ENCODE results near the gene NUDT5.

The NUDT5 gene

DNA sequence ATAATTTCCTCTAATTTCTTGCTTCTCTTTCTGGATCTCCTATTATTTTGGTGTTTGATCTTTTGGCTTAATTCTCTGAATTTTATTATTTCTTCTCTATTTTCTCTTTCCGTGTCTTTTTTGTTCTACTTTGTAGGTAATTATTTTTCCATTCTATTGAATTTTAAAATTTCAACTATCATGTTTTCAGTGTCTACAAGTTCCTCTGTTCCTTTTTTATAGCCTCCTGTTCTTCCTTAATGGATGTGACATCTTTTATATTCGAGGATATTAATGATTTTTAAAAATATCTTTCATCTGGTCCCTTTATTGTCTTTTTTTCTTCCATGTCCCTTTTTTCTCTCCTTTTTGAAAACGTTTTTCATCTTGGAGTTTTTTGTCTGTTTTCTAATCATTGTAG, 11.4 kb upstream of the NUDT5 start:
- TF ChIP-seq, protein P1, sequence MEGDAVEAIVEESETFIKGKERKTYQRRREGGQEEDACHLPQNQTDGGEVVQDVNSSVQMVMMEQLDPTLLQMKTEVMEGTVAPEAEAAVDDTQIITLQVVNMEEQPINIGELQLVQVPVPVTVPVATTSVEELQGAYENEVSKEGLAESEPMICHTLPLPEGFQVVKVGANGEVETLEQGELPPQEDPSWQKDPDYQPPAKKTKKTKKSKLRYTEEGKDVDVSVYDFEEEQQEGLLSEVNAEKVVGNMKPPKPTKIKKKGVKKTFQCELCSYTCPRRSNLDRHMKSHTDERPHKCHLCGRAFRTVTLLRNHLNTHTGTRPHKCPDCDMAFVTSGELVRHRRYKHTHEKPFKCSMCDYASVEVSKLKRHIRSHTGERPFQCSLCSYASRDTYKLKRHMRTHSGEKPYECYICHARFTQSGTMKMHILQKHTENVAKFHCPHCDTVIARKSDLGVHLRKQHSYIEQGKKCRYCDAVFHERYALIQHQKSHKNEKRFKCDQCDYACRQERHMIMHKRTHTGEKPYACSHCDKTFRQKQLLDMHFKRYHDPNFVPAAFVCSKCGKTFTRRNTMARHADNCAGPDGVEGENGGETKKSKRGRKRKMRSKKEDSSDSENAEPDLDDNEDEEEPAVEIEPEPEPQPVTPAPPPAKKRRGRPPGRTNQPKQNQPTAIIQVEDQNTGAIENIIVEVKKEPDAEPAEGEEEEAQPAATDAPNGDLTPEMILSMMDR (IDR thresholded peaks at IDR 0.05; ENCODE audit: insufficient read depth, low read length, missing control alignments), result no peak
- POLR2A ChIA-PET, result no interaction called here
- CTCF ChIA-PET, result interaction anchor here (1.1 to 16.7 kb wide), 2 partner anchors 7 to 11 kb away, joined by 3 to 156 read pairs; partner anchors contain the start of gene CDC123
- no peak overlapping the region for H3K4me3 ChIP-seq (ENCODE audit: low read depth, low read length)
- no peak for DNase-seq (ENCODE audit: low read depth, low spot score)

DNA sequence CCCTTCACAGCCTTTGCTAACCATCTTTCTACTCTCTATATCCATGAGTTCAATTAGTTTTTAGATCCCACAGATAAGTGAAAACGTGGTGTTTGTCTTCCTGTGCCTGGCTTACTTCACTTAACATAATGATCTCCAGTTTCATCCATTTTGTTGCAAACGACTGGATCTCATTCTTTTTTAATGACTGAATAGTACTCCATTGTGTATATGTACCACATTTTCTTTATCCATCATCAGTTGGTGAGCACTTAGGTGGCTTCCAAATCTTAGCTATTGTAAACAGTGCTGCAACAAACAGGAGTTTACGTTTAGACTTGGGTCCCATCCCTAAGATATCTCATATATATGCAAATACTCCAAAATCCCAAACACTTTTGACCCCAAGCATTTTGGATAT, 9.4 kb upstream of the NUDT5 start:
- DNase-seq (ENCODE audit: low read depth, low spot score), result no peak
- ChIA-PET POLR2A (interaction anchor here (0.7 kb wide), 1 partner anchor 126 kb away, joined by 3 read pairs; no protein-coding TSS in a partner anchor), CTCF (interaction anchor here (0.9 to 16.7 kb wide), 2 partner anchors 9 to 640 kb away, joined by 3 to 156 read pairs; no protein-coding TSS in a partner anchor)
- TF ChIP-seq, protein P1 (IDR thresholded peaks at IDR 0.05; ENCODE audit: insufficient read depth, low read length, missing control alignments), result no peak
- H3K4me3 ChIP-seq (ENCODE audit: low read depth, low read length), result no peak overlapping the region

DNA sequence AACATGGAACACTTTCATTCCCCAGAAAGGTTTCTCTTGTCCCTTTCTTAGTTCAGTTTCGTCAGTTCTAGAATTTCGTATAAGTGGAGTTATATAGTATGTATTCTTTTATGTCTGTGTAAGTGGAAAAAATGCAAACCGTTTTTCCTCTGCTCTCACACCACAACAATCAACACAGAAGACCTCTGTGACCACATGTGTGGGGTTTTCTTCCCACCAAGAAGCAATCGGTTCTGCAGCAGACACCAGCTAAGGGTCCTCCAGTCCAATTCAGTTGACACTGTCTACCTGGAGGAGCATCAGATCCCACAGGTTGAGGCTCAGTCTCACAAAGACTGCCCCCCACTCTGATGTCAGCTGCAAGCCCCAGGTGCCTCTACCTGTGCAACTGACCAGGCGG, 6.5 kb upstream of the NUDT5 start:
- DNase-seq (ENCODE audit: low read depth, low spot score), result no peak
- ChIA-PET CTCF (interaction anchor here (1.3 to 16.7 kb wide), 3 partner anchors 12 to 898 kb away, joined by 3 to 156 read pairs (median 3); partner anchors contain the start of gene OPTN), POLR2A (no interaction called here)
- TF ChIP-seq, protein P1 (IDR thresholded peaks at IDR 0.05; ENCODE audit: insufficient read depth, low read length, missing control alignments), result no peak
- H3K4me3 ChIP-seq (ENCODE audit: low read depth, low read length), result no peak overlapping the region

DNA sequence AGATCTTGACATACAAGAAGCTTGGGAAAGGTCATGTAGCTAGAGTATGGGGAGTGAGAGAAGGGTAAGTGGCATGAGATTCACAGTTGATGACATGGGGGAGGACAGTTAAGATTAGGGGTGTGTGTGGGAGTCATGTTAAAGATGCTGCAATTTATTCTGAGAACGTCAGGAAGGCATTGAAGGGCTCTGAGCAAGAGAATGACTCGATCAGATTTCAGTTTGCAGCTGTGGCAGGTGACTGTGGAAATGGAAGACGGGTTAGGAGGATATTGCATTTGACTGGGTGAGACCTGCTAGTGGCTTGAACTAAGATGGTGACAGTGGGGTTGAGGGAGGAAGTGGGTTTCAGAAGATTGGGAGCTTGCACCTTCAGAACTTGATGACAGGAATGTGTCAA, 5.9 kb upstream of the NUDT5 start:
- no peak for DNase-seq (ENCODE audit: low read depth, low spot score)
- ChIA-PET POLR2A (no interaction called here), CTCF (interaction anchor here (1.7 to 16.7 kb wide), 2 partner anchors 13 to 17 kb away, joined by 3 to 156 read pairs; no protein-coding TSS in a partner anchor)
- no peak overlapping the region for H3K4me3 ChIP-seq (ENCODE audit: low read depth, low read length)
- TF ChIP-seq, protein P1 (IDR thresholded peaks at IDR 0.05; ENCODE audit: insufficient read depth, low read length, missing control alignments), result no peak

DNA sequence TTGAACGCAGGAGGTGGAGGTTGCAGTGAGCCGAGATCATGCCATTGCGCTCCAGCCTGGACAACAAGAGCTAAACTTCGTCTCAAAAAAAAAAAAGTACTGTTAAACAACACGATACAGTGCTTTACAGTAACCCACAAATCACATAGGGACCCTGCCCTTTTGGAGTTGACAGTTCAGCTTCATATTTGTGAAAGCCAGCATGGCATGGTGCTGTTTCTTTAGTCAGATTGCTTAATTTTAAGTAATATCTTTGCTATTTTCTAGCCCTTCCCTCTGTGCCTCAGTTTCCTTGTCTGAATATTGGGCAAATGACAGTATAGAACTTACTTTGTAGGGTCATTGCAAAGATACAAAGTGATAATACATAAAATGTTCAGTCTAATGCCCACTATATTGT, 5.2 kb upstream of the NUDT5 start:
- TF ChIP-seq, protein P1 (IDR thresholded peaks at IDR 0.05; ENCODE audit: insufficient read depth, low read length, missing control alignments), result no peak
- H3K4me3 ChIP-seq (ENCODE audit: low read depth, low read length), result no peak overlapping the region
- no peak for DNase-seq (ENCODE audit: low read depth, low spot score)
- ChIA-PET POLR2A (no interaction called here), CTCF (interaction anchor here (0.9 to 16.7 kb wide), 3 partner anchors 13 to 511 kb away, joined by 3 to 156 read pairs (median 4); no protein-coding TSS in a partner anchor)

DNA sequence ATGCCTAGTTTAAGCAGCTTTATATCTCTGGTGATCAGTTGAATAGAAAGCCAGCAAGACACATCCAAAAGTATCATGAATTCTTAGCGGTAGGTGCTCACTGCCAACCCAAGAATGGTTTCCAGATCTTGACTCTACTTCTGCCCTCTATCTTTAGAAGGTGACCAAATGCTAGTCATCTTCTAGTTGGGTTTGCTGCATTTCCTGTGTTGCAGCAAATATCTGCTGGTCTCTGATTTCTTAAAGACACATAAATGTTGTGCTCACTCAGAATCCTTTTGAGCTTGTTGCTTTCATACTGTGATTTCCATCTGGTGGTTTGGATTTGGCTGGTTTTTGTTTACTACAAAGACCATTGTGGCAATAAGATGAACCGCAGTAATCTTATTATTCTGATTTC, 2.5 kb upstream of the NUDT5 start:
- ChIA-PET POLR2A (no interaction called here), CTCF (interaction anchor here (16.7 kb wide), 1 partner anchor 16 kb away, joined by 156 read pairs; no protein-coding TSS in a partner anchor)
- DNase-seq (ENCODE audit: low read depth, low spot score), result no peak
- no peak overlapping the region; the same call in 1 of the 2 replicates for H3K4me3 ChIP-seq (ENCODE audit: low read depth, low read length)
- TF ChIP-seq, protein P1 (IDR thresholded peaks at IDR 0.05; ENCODE audit: insufficient read depth, low read length, missing control alignments), result no peak
